HCT116 (cell line): ENCODE data around the gene MYO5C. TPM values are rescaled to one million over a fixed set of nuclear protein-coding genes. Genes with fewer than 3 reads are reported as not detected.

Source experiments
- ATAC-seq: fragments of 200-7000 bp; cut with Tn5 transposase; 2 replicates; pipeline ENCODE4 v1.9.1; 2020; ENCODE audit warnings: mild to moderate bottlenecking, moderate library complexity
- BruUV-seq: library from RNA; stranded (reverse); fragments of 400-500 nt; replicated peaks from 2 replicates; lab custom pipeline; 2021; lab: Mats Ljungman, UMichigan
- CTCF ChIA-PET: fragments of 300-600 bp; sonication (Branson Sonifier 250); formaldehyde crosslinking; loops from one replicate; lab custom pipeline; 2021; ENCODE audit warnings: antibody characterized with exemption; lab: Charles Lee
- POLR2A ChIA-PET: fragments of 300-600, 350-600 bp; sonication (Branson Sonifier 250); formaldehyde crosslinking; loops from one replicate; lab custom pipeline; 2021; ENCODE audit warnings: antibody characterized with exemption; lab: Charles Lee
- RAD21 ChIA-PET, 2 experiments: fragments of 300-600 bp; sonication (Branson Sonifier 250); formaldehyde crosslinking; loops; one replicate each; lab custom pipeline; 2023; ENCODE audit warnings: low total read pairs in 2 of 2; ENCODE audit not compliant: uncharacterized antibody in 2 of 2, unreplicated experiment in 2 of 2, low non-redundant PET in 1 of 2; lab: Charles Lee
- DNase-seq: peaks from one replicate; pipeline ENCODE4 v3.0.0-alpha.2; 2010; ENCODE audit warnings: low read depth, low spot score
- H2AFZ ChIP-seq: fragments of 200-600 bp; shearing (Covaris generic), sonication (generic); 2 replicates; pipeline ENCODE4 v1.6.1; 2017; ENCODE audit warnings: low read depth, mixed run types, mixed read lengths, antibody characterized with exemption, low read length; ENCODE audit not compliant: poor library complexity, severe bottlenecking
- H3K27ac ChIP-seq: 2 replicates; pipeline ENCODE4 v1.5.1; 2012; ENCODE audit warnings: low read depth, low read length
- H3K27me3 ChIP-seq: fragments of 200-600 bp; sonication (generic); 2 replicates; pipeline ENCODE4 v1.6.1; 2016; ENCODE audit warnings: mixed run types, low read length, mixed read lengths; ENCODE audit not compliant: insufficient read depth
- H3K36me3 ChIP-seq, 2 experiments: fragments of 200-500 bp in 1 of 2; fragments of 200-600 bp in 1 of 2; sonication (Bioruptor generic) in 1 of 2; sonication (generic) in 1 of 2; 2 replicates each; pipeline versions ENCODE4 v1.5.1 to v1.6.1; 2014 to 2016; ENCODE audit warnings: low read length in 2 of 2, inconsistent platforms in 1 of 2, mixed read lengths in 1 of 2, mixed run types in 1 of 2; ENCODE audit not compliant: insufficient read depth in 2 of 2, control insufficient read depth in 1 of 2
- H3K4me1 ChIP-seq, 2 experiments: fragments of 200-600 bp in 1 of 2; sonication (generic) in 1 of 2; 2 replicates each; pipeline versions ENCODE4 v1.5.1 to v1.6.1; 2012 to 2017; ENCODE audit warnings: low read length in 2 of 2, inconsistent platforms in 1 of 2, mild to moderate bottlenecking in 1 of 2, mixed read lengths in 1 of 2, mixed run types in 1 of 2, moderate library complexity in 1 of 2; ENCODE audit not compliant: insufficient read depth in 2 of 2, control insufficient read depth in 1 of 2
- H3K4me2 ChIP-seq: fragments of 200-600 bp; sonication (generic); 2 replicates; pipeline ENCODE4 v1.6.1; 2017; ENCODE audit warnings: mixed run types, low read length, mixed read lengths
- H3K4me3 ChIP-seq, 2 experiments: fragments of 200-600 bp in 1 of 2; sonication (generic) in 1 of 2; replicated peaks in 1 of 2; 2 replicates each; pipeline ENCODE4 v1.5.1; 2011 to 2016; ENCODE audit warnings: low read length in 2 of 2, control low read depth in 1 of 2, low read depth in 1 of 2, mild to moderate bottlenecking in 1 of 2, mixed read lengths in 1 of 2, mixed run types in 1 of 2
- H3K79me2 ChIP-seq: fragments of 200-600 bp; sonication (generic); 2 replicates; pipeline ENCODE4 v1.6.1; 2017; ENCODE audit warnings: mild to moderate bottlenecking, mixed run types, low read length, moderate library complexity, mixed read lengths; ENCODE audit not compliant: insufficient read depth
- H3K9ac ChIP-seq: fragments of 200-600 bp; sonication (generic); 2 replicates; pipeline ENCODE4 v1.6.1; 2016; ENCODE audit warnings: low read length, mixed read lengths
- H3K9me2 ChIP-seq: fragments of 200-600 bp; sonication (generic), shearing (Covaris generic); 2 replicates; pipeline ENCODE4 v1.6.1; 2017; ENCODE audit warnings: mixed run types, mild to moderate bottlenecking, moderate library complexity; ENCODE audit not compliant: insufficient read depth
- H3K9me3 ChIP-seq, 2 experiments: fragments of 200-500 bp in 1 of 2; fragments of 200-600 bp in 1 of 2; sonication (Bioruptor generic) in 1 of 2; sonication (generic) in 1 of 2; 2 replicates each; pipeline ENCODE4 v1.6.1; 2014 to 2017; ENCODE audit warnings: low read length in 2 of 2, mixed read lengths in 2 of 2, inconsistent platforms in 1 of 2, low read depth in 1 of 2, mild to moderate bottlenecking in 1 of 2, mixed run types in 1 of 2, moderate library complexity in 1 of 2; ENCODE audit not compliant: control insufficient read depth in 1 of 2, insufficient read depth in 1 of 2
- H4K20me1 ChIP-seq: fragments of 200-600 bp; sonication (generic), shearing (Covaris generic); 2 replicates; pipeline ENCODE4 v1.6.1; 2017; ENCODE audit warnings: mixed run types, mild to moderate bottlenecking, moderate library complexity; ENCODE audit not compliant: insufficient read depth
- ATF3 ChIP-seq: IDR thresholded peaks from 2 replicates; pipeline ENCODE4 v1.6.1; 2012
- CBX3 ChIP-seq: IDR thresholded peaks from 2 replicates; pipeline ENCODE4 v1.6.1; 2012; ENCODE audit warnings: low read depth
- CEBPB ChIP-seq: IDR thresholded peaks from 2 replicates; pipeline ENCODE4 v1.6.1; 2012; ENCODE audit warnings: low read depth
- EZH2 ChIP-seq: fragments of 200-600 bp; sonication (generic); IDR thresholded peaks from 2 replicates; pipeline ENCODE4 v1.6.1; 2017; ENCODE audit warnings: antibody characterized with exemption, mixed run types
- EZH2phosphoT487 ChIP-seq: fragments of 200-600 bp; IDR thresholded peaks from 2 replicates; pipeline ENCODE4 v1.6.1; 2018; ENCODE audit warnings: antibody characterized with exemption, borderline replicate concordance
- FOSL1 ChIP-seq: IDR thresholded peaks from 2 replicates; pipeline ENCODE4 v1.6.1; 2012; ENCODE audit warnings: low read depth
- SP1 ChIP-seq: IDR thresholded peaks from 2 replicates; pipeline ENCODE4 v1.6.1; 2012; ENCODE audit warnings: low read depth
- SRF ChIP-seq: IDR thresholded peaks from 2 replicates; pipeline ENCODE4 v1.6.1; 2012; ENCODE audit warnings: low read depth
- TCF7L2 ChIP-seq: IDR thresholded peaks from 2 replicates; pipeline ENCODE4 v1.7.0; 2011; ENCODE audit warnings: borderline replicate concordance, inconsistent platforms; ENCODE audit not compliant: insufficient read depth, insufficient read length; ENCODE audit errors: extremely low read depth
- ZBTB33 ChIP-seq: IDR thresholded peaks from 2 replicates; pipeline ENCODE4 v1.6.1; 2011; ENCODE audit warnings: mild to moderate bottlenecking, low read length, moderate library complexity; ENCODE audit not compliant: insufficient replicate concordance; ENCODE audit errors: extremely low read depth
- intact Hi-C: fragments of 100-400 bp; cut with micrococcal nuclease; formaldehyde crosslinking; loops from 2 replicates; pipeline ENCODE4 v1.10.0; 2022
- total RNA-seq: library from RNA; stranded (reverse); gene quantifications from one replicate; pipeline ENCODE4 v1.2.1, GENCODE V29; 2021; ENCODE audit not compliant: unreplicated experiment

Gene MYO5C
- total RNA-seq, 1 experiment from 2014 or later, result 34.0 TPM

DNA sequence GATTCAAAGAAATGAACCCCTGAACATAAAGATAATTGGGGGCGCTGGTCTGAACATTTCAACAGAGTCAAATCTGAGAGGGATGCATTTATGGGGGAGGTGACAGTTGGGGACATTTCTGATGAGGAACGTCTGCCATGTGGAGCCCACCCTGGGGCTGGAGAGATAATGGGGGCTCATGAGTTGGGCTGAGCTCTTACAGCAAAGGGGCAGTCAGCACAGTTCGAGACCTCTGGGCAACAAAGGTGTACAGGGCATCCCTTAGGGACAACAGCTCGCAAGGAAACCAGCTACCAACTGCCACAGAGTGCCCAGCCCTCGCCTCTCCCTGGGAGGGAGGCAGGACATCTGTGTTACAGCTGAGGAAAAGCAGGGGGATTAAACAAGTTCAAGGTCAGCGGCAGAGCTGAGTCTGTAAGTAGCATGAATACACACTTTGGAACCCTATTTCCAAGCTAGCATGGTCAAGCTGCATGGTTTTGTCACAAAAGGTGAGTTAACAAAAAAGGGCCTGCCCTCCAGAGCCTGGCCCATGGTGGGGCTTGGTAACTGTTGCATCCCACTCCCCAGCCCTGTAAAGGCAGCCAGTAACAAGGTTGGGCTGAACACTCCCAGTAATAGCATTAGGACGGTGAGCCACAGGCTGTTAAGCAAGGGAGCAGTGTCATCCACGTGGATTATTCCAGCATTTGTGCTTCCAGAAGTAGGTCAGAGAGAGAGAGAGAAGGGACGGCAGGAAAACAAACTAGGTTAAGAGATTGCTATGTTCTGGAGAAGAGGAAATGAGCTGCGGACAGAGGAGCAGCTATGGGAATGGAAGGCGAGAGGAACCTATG is 108.7 kb downstream of the MYO5C start:
- TF ChIP-seq CBX3, result no peak
- TF ChIP-seq SRF, result no peak
- TF ChIP-seq, all 23 proteins: peak for 0
- ATAC-seq (no peak), DNase-seq (no peak)
- RAD21 ChIA-PET, result no interaction called here
- Histone ChIP-seq H4K20me1 (no peaks in the 10 kb centered on the region), H3K4me2 (no peak overlapping the region), H3K9ac (no peak overlapping the region), H3K4me1 (no peaks in the 10 kb centered on the region), H3K4me3 (no peak overlapping the region), H3K9me3 (peaks cover 0 to 4% of the 10 kb centered on the region in 2 experiments; a peak in 1 of 4 replicates), H3K9me2 (no peaks in the 10 kb centered on the region), H3K36me3 (peaks cover 0 to under 1% of the 10 kb centered on the region in 2 experiments; a peak in 1 of 4 replicates), H3K79me2 (no peaks in the 10 kb centered on the region), H3K27ac (no peak overlapping the region), H3K27me3 (no peaks in the 10 kb centered on the region), H2AFZ (no peak overlapping the region)
- intact Hi-C loops, result no loop called here
- CTCF ChIA-PET, result no interaction called here
- POLR2A ChIA-PET, result no interaction called here
- BruUV-seq, result no TSS peak

DNA sequence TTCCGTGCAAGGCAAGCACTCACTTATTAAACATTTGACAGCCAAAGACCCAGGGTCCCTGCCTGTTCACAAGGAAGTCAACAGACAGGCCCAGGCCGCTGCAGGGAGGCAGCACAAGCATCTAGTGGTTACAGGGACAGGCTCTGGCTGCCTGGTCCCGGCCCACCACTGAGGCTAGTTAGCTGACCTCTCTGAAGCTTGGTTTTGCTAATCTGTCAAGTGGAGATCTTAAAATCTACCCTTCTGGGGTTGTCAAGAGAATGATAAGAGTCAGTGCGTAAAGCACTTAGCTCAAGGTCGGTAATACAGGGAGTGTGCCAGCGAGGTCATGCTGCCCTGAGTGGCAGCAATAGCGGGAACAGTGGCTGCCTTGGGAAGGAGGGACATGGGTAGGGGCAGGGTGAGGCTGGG is 110.4 kb downstream of the MYO5C start:
- H3K79me2 ChIP-seq, result no peaks in the 10 kb centered on the region
- H3K9me2 ChIP-seq, result no peaks in the 10 kb centered on the region
- ChIA-PET CTCF (interaction anchor here (0.7 to 1.9 kb wide), 2 partner anchors 42 to 69 kb away, joined by 3 to 6 read pairs; no protein-coding TSS in a partner anchor), POLR2A (no interaction called here), RAD21 (no interaction called here)
- intact Hi-C loops, result no loop called here
- TF ChIP-seq FOSL1, result no peak
- TF ChIP-seq EZH2phosphoT487, result no peak
- no peak for TF ChIP-seq EZH2
- TF ChIP-seq ATF3, result no peak
- no peak for TF ChIP-seq SP1
- no peak for TF ChIP-seq ZBTB33
- no peak for TF ChIP-seq TCF7L2
- TF ChIP-seq CEBPB, result no peak
- no peaks in the 10 kb centered on the region for H3K36me3 ChIP-seq
- BruUV-seq, result no TSS peak
- H3K9ac ChIP-seq, result no peak overlapping the region
- H3K4me3 ChIP-seq, result no peak overlapping the region
- H4K20me1 ChIP-seq, result no peaks in the 10 kb centered on the region
- ATAC-seq (no peak), DNase-seq (no peak)
- peaks cover 0 to 4% of the 10 kb centered on the region in 2 experiments; a peak in 1 of 4 replicates for H3K9me3 ChIP-seq
- H3K4me1 ChIP-seq, result peaks cover 3 to 4% of the 10 kb centered on the region in 2 experiments; a peak in 3 of 4 replicates
- no peak overlapping the region for H2AFZ ChIP-seq
- no peaks in the 10 kb centered on the region for H3K27me3 ChIP-seq
- no peak overlapping the region for H3K4me2 ChIP-seq
- no peak overlapping the region for H3K27ac ChIP-seq
